HuH-7 (cell line): ENCODE measurements around the gene KIF1A.
"Not testable (repeated sequence)": the region's sequence is repeated elsewhere in the genome, so short reads cannot be mapped to it uniquely, and the experiment has no call there.

Experiments
- DNase-seq: peaks from one replicate; pipeline ENCODE4 v3.0.0; 2011; ENCODE audit warnings: low spot score

The KIF1A gene

DNA sequence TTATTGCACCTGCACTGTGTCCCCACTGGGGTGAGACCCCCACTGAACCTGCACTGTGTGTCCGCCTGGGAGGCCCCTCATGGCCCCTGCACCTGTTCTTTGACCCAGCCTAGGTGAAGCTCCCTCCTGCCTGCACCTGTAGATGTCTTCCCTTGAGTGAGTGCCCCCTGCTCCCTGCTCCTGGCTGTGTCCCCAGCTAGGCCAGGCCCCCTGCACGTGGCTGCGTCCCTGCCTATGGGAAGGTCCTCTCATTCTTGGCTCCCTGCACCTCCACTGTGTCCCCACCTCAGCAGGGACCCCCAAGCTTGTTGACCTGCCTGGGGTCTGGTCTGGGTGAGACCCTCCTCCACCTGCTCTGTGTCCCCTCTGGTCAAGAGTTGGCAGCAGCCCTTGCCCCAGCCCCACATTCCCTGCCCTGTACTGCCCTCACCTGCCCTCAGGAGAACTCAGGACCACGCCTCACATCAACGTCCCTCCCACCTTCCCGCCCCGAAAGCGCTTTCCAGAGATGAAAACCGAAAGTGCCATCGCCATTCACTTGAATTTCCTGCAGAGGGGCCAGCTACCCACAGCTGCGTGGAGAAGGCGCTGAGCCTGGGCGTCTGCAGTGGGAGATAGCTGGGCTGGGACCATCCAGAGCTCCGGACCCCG is 136.6 kb downstream of the KIF1A start:
- not testable (repeated sequence) for DNase-seq

DNA sequence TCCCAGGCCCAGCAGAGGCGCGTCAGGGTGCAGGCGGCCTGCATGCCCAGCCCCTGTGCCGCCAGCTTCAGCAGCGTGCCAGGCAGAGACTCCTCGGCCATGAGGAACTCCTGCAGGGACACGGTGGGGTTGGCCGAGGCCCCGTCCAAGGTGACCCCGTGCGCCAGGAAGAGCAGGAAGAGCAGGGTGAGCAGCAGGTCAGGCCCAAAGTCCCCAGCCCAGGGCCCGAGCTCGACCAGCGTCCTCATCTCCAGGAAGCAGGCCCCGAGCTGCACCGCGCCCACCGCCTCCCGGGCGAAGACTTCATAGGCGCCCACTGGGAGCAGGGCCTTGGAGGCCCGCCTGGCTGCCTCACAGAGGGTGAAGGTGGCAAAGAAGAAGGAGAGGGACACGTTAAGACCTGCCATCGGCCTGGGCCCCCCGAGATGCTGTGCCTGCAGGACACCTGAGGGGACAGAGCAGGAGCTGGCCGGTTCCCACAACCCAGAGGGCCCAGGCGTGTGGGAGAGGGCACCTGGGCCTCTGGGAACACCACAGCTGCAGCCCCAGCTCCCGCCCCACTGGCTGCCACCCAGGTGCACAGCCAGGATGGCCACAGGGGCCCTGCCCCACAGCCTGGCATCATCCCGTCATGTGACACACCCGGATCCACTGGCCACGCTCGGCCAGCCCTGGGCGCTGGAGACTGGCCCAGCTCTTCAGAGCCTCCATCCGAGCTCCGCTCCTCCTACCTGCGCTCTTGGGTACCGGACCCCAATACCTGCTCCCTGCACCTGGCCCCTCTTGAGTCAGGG is 137.4 kb downstream of the KIF1A start, which contains the start of gene AQP12B:
TSS of gene AQP12B (minus strand) at position 455 of the 794 bp plus-strand sequence. CDS start at position 407, 48 bp downstream.
- not testable (repeated sequence) for DNase-seq

DNA sequence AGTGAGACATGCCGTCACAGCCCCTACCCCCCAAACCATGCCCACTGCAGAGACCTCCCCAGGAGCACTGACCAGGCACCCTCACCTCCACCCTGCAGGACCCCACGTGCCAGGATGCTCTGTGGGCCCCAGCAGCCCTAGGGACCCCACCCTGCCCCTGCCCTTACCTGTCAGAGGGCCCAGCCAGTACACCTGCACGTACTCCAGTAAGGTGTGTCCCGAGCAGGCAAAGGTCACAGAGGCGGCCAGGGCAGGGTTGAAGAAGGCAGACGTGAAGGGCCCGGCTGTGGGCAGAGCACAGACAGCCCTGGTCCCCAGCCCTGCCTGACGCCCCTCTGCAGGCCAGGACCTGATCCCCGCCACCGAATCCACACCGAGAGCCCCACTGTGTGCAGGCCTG is 139.8 kb downstream of the KIF1A start:
- DNase-seq = not testable (repeated sequence)

DNA sequence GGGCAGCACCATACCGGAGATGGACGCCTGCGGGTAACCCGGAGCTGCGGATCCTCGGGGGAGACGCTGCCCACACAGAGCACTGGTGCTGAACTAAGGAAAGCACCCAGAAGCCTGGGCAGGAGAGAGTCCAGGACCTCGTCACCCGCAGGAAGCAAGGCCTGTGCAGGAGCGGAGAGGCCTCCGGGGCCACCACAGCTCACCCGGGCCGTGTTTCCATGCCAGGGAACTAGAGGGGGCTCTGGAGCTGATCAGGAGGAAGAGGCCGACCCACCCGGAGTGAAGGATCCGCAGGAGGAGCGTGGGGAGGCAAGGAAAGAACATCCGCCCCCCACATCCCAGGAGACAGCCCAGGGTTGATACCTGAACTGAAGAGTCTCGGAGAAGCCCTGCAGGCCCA is 141.1 kb downstream of the KIF1A start:
- not testable (repeated sequence) for DNase-seq

DNA sequence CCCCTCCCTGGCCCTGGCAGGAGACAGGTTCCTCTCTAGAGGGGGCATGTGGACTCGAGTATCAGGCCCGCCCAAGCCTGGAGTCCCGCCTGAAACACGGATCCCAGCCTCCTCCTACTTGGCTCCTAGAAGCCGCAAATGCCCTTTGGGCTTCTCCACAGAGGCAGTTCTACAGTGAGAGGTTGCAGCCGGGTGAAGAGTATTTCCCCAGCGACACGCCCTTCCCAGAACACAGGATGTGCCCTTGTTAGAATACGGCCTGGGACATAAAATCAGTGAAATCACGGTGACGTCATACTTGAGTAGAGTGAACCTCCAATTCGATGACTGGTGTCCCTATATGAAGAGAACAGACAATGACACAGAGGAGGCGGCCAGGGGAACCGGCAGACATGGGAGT is 142.0 kb downstream of the KIF1A start:
- DNase-seq = not testable (repeated sequence)

DNA sequence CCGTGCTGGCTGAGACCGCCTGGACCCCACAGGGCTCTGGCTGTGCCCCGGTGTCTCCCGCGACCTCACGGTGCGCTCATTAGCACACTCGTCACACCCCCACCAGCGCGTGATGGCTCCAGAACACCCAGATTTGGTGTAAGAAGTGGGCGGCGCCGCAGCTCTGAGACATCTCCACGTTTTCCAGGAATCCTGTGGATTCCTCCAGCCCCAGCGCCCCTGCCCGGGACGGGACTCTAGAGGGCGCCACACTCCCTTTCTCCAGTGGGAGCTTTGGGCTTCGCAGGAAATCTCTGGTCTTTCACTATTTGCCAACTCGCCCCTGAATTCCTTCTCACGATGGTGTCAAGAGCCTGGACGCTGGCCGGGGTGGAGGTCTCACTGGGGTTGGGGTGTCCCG is 144.7 kb downstream of the KIF1A start:
- not testable (repeated sequence) for DNase-seq

DNA sequence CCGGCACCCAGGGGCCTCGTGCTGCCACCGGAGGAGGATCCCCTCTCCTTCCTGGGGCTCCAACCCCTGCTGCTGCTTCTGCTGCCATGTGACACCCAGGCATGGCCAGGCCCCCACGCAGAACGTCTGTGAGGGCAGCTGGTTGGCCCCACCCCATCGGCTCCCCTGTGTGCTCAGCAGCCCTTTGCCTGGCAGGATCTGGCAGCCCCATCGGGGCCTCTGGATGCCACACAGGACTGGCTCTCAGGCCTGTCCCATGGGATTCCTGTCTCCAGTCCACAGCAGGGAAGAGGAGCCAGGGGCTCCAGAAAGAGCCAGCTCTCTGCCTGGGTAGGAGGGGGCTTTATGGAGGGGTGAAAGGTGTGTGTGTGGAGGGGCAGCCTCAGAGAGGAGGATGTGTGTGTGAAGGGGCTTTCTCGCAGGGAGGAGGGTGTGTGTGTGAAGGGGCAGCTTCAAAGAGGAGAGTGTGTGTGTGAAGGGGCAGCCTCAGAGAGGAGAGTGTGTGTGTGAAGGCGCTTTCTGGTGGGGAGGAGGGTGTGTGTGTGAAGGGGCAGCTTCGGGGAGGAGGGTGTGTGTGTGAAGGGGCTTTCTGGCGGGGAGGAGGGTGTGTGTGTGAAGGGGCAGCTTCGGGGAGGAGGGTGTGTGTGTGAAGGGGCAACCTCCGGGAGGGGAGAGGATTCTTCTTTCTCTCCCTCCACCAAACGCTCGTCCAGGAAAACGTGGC is 145.4 kb downstream of the KIF1A start:
- not testable (repeated sequence) for DNase-seq

DNA sequence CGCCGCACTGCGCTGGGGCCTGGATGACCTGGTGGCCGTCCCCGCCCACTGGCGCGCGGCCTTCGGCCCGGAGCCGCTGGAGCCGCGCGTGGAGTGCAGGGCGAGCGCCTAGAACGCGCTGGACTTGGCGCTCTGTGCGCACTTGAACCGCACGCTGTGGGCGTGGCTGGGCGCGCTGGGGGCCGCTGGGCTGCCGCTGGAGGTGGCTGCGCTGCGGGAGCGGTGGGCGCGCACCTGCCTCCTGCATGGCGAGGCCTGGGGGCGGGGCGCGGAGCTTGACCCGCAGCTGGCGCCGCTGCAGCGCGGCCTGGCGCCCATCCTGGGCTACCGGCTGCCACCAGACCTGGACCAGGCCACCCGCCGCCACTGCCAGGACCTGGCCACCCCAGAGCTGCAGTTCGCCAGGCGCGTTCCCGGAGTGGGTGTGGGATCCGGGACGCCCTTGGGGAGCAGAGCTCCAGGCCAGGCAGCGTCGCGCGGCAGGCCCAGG is 147.3 kb downstream of the KIF1A start:
- no peak for DNase-seq

DNA sequence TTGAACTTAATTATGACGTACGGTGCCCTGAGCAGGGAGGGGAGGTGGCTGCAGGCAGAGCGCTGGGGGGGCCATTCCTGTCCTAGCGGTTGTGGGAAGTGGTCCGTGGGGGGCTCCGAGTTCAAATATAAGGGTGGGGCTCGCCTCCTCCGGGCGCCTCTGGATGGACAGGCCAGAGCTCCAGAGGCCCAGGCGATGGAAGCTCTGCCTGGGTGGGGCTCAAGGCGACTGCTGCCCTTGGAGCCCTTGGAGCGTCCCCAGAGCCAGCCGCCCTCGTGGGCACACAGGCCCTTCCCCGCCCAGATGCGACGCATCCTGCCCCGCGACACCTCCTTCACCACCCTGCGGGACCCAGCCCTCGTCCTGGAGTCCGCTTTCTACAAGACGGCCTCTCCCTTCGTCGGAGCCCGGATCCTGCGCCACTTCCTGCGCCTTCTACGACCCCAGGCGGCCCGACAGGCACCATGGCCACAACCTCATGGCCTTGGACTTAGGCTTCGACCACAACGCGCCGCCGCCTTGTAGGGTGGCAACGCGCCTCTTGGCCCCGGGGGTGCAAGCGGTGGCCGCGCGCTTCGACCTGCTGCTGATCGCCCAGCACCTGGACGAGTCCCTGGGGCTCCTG is 147.8 kb downstream of the KIF1A start:
- no peak for DNase-seq

DNA sequence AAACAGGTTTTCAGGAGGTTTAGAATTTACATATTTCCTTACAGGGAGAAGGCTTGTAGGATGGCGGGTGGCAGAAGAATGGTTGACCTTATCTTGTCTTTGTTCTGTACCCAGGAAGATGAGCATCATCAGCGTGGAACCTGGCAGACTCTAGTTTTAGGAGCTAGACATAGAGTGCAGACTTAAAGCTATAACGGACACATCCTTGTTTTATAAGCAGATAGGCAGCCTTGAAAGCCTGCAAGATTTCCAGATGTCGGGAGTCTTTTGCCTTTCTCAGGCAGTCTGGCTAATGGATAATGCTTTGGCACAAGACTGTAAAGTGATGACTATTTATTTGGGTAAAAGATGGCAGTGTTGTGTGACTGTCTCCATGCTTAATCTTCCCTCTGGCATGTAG is 149.1 kb downstream of the KIF1A start:
- DNase-seq = no peak

DNA sequence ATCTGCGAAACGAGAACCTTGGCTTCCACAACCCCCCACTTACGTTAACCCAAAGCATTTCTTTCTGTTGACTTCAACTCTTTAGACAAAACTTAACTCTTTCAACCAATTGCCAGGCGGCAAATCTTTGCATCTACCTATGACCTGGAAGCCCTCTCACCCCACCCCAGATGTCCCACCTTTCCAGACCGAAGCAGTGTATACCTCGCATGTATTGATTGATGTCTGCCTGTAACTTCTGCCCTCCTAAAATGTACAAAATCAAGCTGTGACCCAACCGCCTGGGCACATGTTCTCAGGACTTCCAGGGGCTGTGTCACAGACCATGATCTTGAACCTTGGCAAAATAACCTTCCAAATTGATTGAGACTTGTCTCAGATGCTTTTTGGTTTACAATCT is 149.6 kb downstream of the KIF1A start:
- no peak for DNase-seq

DNA sequence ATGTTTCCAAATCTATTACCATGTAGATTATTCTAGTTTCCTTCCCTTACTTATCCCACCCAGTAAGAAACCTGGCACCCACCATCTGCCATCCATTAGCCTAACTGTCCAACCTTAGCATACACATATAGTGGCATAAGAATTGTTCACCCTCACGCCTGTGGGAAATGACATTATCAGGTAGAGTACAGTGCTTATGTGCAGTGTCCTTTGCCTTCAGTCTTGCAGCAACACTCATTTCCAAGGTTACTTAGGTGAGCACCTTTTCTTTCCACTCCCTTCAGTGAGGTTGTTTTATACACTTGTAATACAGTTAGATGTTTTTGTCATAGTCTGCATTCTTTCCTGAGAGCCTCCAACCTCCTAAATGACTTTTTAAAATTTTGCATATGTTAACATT is 155.4 kb downstream of the KIF1A start:
- no peak for DNase-seq
